Mesothelial cell of epicardium (in vitro differentiated cells): ENCODE results near the gene ACTN4. TPM values are rescaled to one million over a fixed set of nuclear protein-coding genes. Genes with fewer than 3 reads are reported as not detected.
"Not testable (repeated sequence)": the region's sequence is repeated elsewhere in the genome, so short reads cannot be mapped to it uniquely, and the experiment has no call there.

Source experiments
- DNase-seq, 2 experiments: peaks; one replicate each; pipeline ENCODE4 v3.0.0; 2021; ENCODE audit warnings: low spot score in 2 of 2; ENCODE audit not compliant: unreplicated experiment in 2 of 2
- H3K27ac Mint-ChIP-seq: 2 replicates; pipeline ENCODE4 v1.8.0; 2021; ENCODE audit warnings: mixed read lengths
- H3K27me3 Mint-ChIP-seq: 2 replicates; pipeline ENCODE4 v1.8.0; 2021; ENCODE audit warnings: low read depth, mixed read lengths
- H3K36me3 Mint-ChIP-seq: 2 replicates; pipeline ENCODE4 v1.8.0; 2021; ENCODE audit warnings: mixed read lengths
- H3K4me1 Mint-ChIP-seq: 2 replicates; pipeline ENCODE4 v1.8.0; 2021; ENCODE audit warnings: mixed read lengths
- H3K4me3 Mint-ChIP-seq: 2 replicates; pipeline ENCODE4 v1.8.0; 2021; ENCODE audit warnings: mild to moderate bottlenecking, moderate library complexity, mixed read lengths
- H3K9me3 Mint-ChIP-seq: 2 replicates; pipeline ENCODE4 v1.8.0; 2021; ENCODE audit warnings: mixed read lengths
- CTCF ChIP-seq: fragments of 200-600 bp; sonication (generic); IDR thresholded peaks from one replicate; pipeline ENCODE4 v1.5.0; 2021; ENCODE audit warnings: antibody characterized with exemption; ENCODE audit not compliant: unreplicated experiment
- total RNA-seq: library from RNA; stranded (reverse); gene quantifications from 3 replicates; pipeline ENCODE4 v1.2.1, GENCODE V29; 2021

The ACTN4 gene
- total RNA-seq, 1 donor from 2014 or later = 452 TPM

- Mint-ChIP-seq H3K4me3 (no peak overlapping the region), H3K27me3 (peaks cover 2% of the 10 kb centered on the region), H3K36me3 (no peaks in the 10 kb centered on the region), H3K27ac (no peak overlapping the region), H3K4me1 (peaks cover under 1% of the 10 kb centered on the region), H3K9me3 (no peaks in the 10 kb centered on the region)
- no peak for DNase-seq
- TF ChIP-seq CTCF = no peak
These were observed 95.5 kb downstream of the ACTN4 start for GRCh38 chr19:38742906-38743305.

DNA sequence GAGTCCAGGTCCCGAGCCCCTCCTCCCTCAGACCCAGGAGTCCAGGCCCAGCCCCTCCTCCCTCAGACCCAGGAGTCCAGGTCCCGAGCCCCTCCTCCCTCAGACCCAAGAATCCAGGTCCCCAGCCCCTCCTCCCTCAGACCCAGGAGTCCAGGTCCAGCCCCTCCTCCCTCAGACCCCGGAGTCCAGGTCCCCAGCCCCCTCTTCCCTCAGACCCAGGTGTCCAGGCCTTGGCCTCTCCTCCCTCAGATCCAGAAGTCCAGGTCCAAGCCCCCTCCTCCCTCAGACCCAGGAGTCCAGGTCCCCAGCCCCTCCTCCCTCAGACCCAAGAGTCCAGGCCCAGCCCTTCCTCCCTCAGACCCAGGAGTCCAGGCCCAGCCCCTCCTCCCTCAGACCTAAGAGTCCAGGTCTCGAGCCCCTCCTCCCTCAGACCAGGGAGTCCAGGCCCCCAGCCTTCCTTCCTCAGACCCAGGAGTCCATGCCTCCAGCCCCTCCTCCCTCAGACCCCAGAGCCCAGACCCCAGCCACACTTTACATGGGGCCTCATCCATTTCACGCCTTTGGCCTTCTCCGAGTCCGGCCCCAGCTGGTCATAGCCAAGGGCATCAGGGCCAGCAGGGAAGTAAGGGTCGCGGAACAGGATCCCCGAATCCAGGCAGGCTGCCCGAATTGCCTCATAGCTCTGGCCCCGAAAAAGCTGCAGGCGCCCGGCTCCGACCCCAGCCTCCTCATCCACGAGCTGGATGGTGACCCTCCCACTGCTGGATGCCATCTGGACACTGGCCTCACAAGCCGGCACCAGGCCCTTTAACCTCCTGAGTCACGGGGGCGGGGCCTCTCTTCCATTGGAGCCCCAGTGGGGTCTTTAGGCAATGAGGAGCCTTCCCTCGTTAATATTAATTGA, 96.2 kb downstream of the ACTN4 start:
- H3K27ac Mint-ChIP-seq = no peak overlapping the region
- H3K9me3 Mint-ChIP-seq = no peaks in the 10 kb centered on the region
- H3K4me1 Mint-ChIP-seq = no peaks in the 10 kb centered on the region
- no peaks in the 10 kb centered on the region for H3K36me3 Mint-ChIP-seq
- H3K4me3 Mint-ChIP-seq = no peak overlapping the region
- no peak for DNase-seq
- TF ChIP-seq CTCF = no peak
- no peaks in the 10 kb centered on the region for H3K27me3 Mint-ChIP-seq

DNA sequence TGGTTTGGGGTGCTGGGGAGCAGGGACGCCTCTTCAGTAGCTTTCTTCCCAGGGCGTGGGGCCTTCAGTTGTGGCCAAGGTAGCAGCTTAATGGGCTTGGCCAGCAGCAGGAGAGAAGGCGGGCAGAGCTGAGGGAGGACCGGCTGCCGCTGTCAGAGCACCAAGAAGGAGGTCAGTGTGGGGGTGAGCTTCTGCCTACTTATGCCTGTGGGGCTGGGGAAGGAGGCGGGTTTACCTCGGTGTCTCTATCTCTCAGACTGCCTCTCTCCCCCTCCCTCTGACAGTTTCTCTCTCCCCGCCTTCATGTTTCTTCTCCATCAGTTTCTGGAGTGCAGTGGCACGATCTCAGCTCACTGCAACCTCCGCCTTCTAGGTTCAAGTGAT, 96.8 kb downstream of the ACTN4 start, which contains the start of gene CAPN12:
TSS of gene CAPN12 (minus strand) at position 177 of the 384 bp plus-strand sequence. CDS start 309 bp downstream, outside the sequence.
- no peak for TF ChIP-seq CTCF
- Mint-ChIP-seq H3K9me3 (no peaks in the 10 kb centered on the region), H3K4me3 (no peak within 1 kb of the TSS), H3K27ac (no peak within 1 kb of the TSS), H3K36me3 (no peaks in the 10 kb centered on the region), H3K27me3 (no peaks in the 10 kb centered on the region), H3K4me1 (no peaks in the 10 kb centered on the region)
- no peak for DNase-seq

DNA sequence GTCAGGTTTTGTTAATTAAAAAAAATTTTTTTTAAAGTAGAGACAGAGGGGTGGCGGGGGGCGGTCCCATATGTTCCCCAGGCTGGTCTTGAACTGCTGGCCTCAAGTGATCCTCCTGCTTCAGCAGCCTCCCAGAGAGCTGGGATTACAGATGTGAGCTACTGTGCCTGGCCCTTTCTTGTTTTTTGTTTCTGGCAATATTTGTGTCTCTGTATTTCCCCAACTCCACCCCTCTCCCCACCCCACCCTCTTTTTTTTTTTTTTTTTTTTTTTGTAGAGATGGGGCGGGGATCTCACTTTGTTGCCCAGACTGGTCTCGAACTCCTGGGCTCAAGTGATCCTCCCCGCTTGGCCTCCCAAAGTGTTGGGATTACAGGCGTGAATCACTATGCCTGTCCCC, 97.4 kb downstream of the ACTN4 start:
- DNase-seq = no peak
- TF ChIP-seq CTCF = no peak
- H3K4me1 Mint-ChIP-seq = no peaks in the 10 kb centered on the region
- no peaks in the 10 kb centered on the region for H3K9me3 Mint-ChIP-seq
- H3K27me3 Mint-ChIP-seq = no peaks in the 10 kb centered on the region
- H3K4me3 Mint-ChIP-seq = no peak overlapping the region
- H3K27ac Mint-ChIP-seq = no peak overlapping the region
- H3K36me3 Mint-ChIP-seq = no peaks in the 10 kb centered on the region

DNA sequence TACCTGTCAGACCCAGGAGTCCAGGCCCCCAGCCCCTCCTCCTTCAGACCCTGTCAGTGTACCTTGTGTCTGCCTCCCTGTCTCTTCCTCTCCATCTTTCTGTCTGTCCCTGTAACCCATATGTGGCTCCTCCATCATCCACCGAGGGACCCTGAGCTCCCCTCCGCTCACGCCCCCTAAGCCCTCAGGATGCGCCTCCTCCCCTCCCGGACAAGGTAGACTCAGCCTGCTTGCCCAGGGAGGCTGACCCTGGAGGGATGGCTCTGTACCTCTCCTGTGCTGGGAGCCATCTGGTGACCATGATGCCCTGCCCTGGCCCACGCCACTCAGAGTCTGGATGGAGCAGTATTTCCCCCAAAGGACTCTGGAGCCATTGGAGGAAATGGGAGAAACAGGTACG, 97.9 kb downstream of the ACTN4 start:
- no peak for DNase-seq
- Mint-ChIP-seq H3K36me3 (no peaks in the 10 kb centered on the region), H3K9me3 (no peaks in the 10 kb centered on the region), H3K27me3 (no peaks in the 10 kb centered on the region), H3K27ac (no peak overlapping the region), H3K4me3 (no peak overlapping the region), H3K4me1 (no peaks in the 10 kb centered on the region)
- TF ChIP-seq CTCF = no peak

GRCh38 chr19:38753783-38754182, 106.3 kb downstream of the ACTN4 start:
- not testable (repeated sequence) for H3K4me3 Mint-ChIP-seq, H3K4me1 Mint-ChIP-seq, H3K27ac Mint-ChIP-seq, H3K9me3 Mint-ChIP-seq, DNase-seq, H3K36me3 Mint-ChIP-seq, H3K27me3 Mint-ChIP-seq

DNA sequence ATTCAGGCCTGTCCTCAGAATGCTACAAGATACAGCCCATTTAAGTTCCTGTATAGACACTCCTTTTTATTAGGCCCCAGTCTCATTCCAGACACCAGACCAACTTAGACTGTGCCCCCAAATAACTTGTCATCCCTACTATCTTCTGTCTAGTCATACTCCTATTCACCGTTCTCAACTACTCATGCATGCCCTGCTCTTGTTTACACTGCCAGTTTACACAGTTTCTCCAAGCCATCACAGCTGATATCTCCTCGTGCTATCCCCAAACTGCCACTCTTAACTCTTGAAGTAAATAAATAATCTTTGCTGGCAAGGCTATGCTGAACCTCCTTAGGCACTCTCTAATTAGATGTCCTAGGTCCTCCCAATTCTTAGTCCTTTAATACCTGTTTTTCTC, 106.7 kb downstream of the ACTN4 start:
- H3K4me3 Mint-ChIP-seq, H3K27me3 Mint-ChIP-seq, H3K36me3 Mint-ChIP-seq, H3K4me1 Mint-ChIP-seq, H3K9me3 Mint-ChIP-seq, DNase-seq, H3K27ac Mint-ChIP-seq: not testable (repeated sequence)
